K562 (cell line): ENCODE measurements around the gene NPAS3. TPM values are rescaled to one million over a fixed set of nuclear protein-coding genes. Genes with fewer than 3 reads are reported as not detected.

ENCODE experiments used
- ATF4 ChIP-seq: fragments of 450-650 bp; formaldehyde crosslinking; IDR thresholded peaks from 2 replicates; pipeline ENCODE4 v1.4.0; 2022; ENCODE audit warnings: mild to moderate bottlenecking, moderate library complexity
- CBX8 ChIP-seq: fragments of 200-600 bp; sonication (generic); IDR thresholded peaks from 2 replicates; pipeline ENCODE4 v1.6.1; 2012; ENCODE audit warnings: borderline replicate concordance, mixed run types, low read depth, mild to moderate bottlenecking, moderate library complexity, mixed read lengths, low read length, control low read depth, inconsistent platforms; ENCODE audit not compliant: poor library complexity, severe bottlenecking; ENCODE audit errors: extremely low read depth
- ELF2 ChIP-seq: fragments of 250-450 bp; sonication (Bioruptor Pico); IDR thresholded peaks from 2 replicates; pipeline ENCODE4 v1.5.0; 2021; ENCODE audit warnings: mild to moderate bottlenecking
- FOXK2 ChIP-seq, 2 experiments: fragments of 450-650 bp; IDR thresholded peaks in 1 of 2; conservative IDR thresholded peaks in 1 of 2; 2 replicates each; pipeline ENCODE4 v1.6.1; 2016; ENCODE audit warnings: low read depth in 2 of 2, mild to moderate bottlenecking in 1 of 2
- HDAC1 ChIP-seq, 2 experiments: fragments of 450-650 bp; IDR thresholded peaks; 2 replicates each; pipeline ENCODE4 v1.6.1; 2016 to 2017; ENCODE audit warnings: inconsistent platforms in 1 of 2, mild to moderate bottlenecking in 1 of 2, moderate library complexity in 1 of 2
- HNRNPK ChIP-seq: fragments of 200-400 bp; formaldehyde crosslinking; IDR thresholded peaks from one replicate; pipeline ENCODE4 v1.6.1; 2018; ENCODE audit warnings: mild to moderate bottlenecking, low read depth, low read length; ENCODE audit not compliant: poor library complexity, severe bottlenecking
- JUN ChIP-seq, 2 experiments: sonication (generic) in 1 of 2; formaldehyde crosslinking in 1 of 2; IDR thresholded peaks; 2 replicates each; pipeline versions ENCODE4 v1.6.1 to v1.8.0; 2012 to 2022; ENCODE audit warnings: borderline replicate concordance in 2 of 2, mild to moderate bottlenecking in 2 of 2, improper control_type of control experiment in 1 of 2, low read depth in 1 of 2, low read length in 1 of 2, missing genetic modification reagents in 1 of 2
- KAT7 ChIP-seq: sonication (generic); formaldehyde crosslinking; IDR thresholded peaks from 2 replicates; pipeline ENCODE4 v1.8.0; 2022; ENCODE audit warnings: missing genetic modification reagents, mild to moderate bottlenecking, borderline replicate concordance
- KLF6 ChIP-seq: fragments of 250-450 bp; sonication (Bioruptor Pico); IDR thresholded peaks from 2 replicates; pipeline ENCODE4 v1.4.0; 2020; ENCODE audit warnings: mild to moderate bottlenecking, moderate library complexity, borderline replicate concordance
- MAFG ChIP-seq: fragments of 450-650 bp; conservative IDR thresholded peaks from 2 replicates; pipeline ENCODE4 v1.6.1; 2016; ENCODE audit warnings: missing genetic modification characterization, missing compliant biosample characterization
- MCM7 ChIP-seq, 2 experiments: fragments of 450-650 bp; IDR thresholded peaks; 2 replicates each; pipeline ENCODE4 v1.6.1; 2016 to 2018
- MLLT1 ChIP-seq, 2 experiments: fragments of 450-650 bp; IDR thresholded peaks; 2 replicates each; pipeline ENCODE4 v1.6.1; 2016
- MLX ChIP-seq, 2 experiments: fragments of 450-650 bp in 1 of 2; sonication (generic) in 1 of 2; formaldehyde crosslinking; conservative IDR thresholded peaks; 2 replicates each; pipeline versions ENCODE4 v1.4.0 to v1.8.1; 2020 to 2022; ENCODE audit warnings: mild to moderate bottlenecking in 1 of 2, missing genetic modification reagents in 1 of 2
- MYNN ChIP-seq, 2 experiments: sonication (generic); formaldehyde crosslinking in 1 of 2; IDR thresholded peaks; 2 replicates each; pipeline versions ENCODE4 v1.5.0 to v1.6.1; 2016 to 2020; ENCODE audit warnings: antibody characterized with exemption in 1 of 2, missing genetic modification reagents in 1 of 2
- NFE2 ChIP-seq: IDR thresholded peaks from 2 replicates; pipeline ENCODE4 v1.6.1; 2014; ENCODE audit warnings: antibody characterized with exemption, low read depth
- OTX1 ChIP-seq: fragments of 450-650 bp; formaldehyde crosslinking; IDR thresholded peaks from 2 replicates; pipeline ENCODE4 v1.4.0; 2022; ENCODE audit warnings: mild to moderate bottlenecking
- PHTF2 ChIP-seq: fragments of 250-450 bp; sonication (Bioruptor Pico); IDR thresholded peaks from 2 replicates; pipeline ENCODE4 v1.5.0; 2021; ENCODE audit warnings: mild to moderate bottlenecking
- POLR2G ChIP-seq: fragments of 200-400 bp; formaldehyde crosslinking; IDR thresholded peaks from 2 replicates; pipeline ENCODE4 v1.6.1; 2017; ENCODE audit warnings: low read depth, mild to moderate bottlenecking, antibody characterized with exemption, low read length, moderate library complexity
- SAFB2 ChIP-seq: fragments of 200-400 bp; formaldehyde crosslinking; IDR thresholded peaks from 2 replicates; pipeline ENCODE4 v1.6.1; 2018; ENCODE audit warnings: borderline replicate concordance, low read length, low read depth, moderate library complexity; ENCODE audit not compliant: severe bottlenecking
- TAF15 ChIP-seq: fragments of 200-400 bp; formaldehyde crosslinking; IDR thresholded peaks from 2 replicates; pipeline ENCODE4 v1.6.1; 2017; ENCODE audit warnings: mild to moderate bottlenecking, low read depth, low read length, moderate library complexity
- TARDBP ChIP-seq: fragments of 450-650 bp; IDR thresholded peaks from 2 replicates; pipeline ENCODE4 v1.6.1; 2016
- ZBTB8A ChIP-seq: fragments of 450-650 bp; IDR thresholded peaks from 2 replicates; pipeline ENCODE4 v1.6.1; 2018; ENCODE audit warnings: mild to moderate bottlenecking, moderate library complexity; ENCODE audit not compliant: partially characterized antibody
- ZNF217 ChIP-seq: sonication (generic); formaldehyde crosslinking; IDR thresholded peaks from 2 replicates; pipeline ENCODE4 v1.8.0; 2022; ENCODE audit warnings: mild to moderate bottlenecking, missing genetic modification reagents
- ZNF224 ChIP-seq: sonication (generic); formaldehyde crosslinking; IDR thresholded peaks from 2 replicates; pipeline ENCODE4 v1.8.0; 2022; ENCODE audit warnings: mild to moderate bottlenecking, missing genetic modification reagents
- ZNF311 ChIP-seq: fragments of 250-450 bp; sonication (Bioruptor Pico); IDR thresholded peaks from 2 replicates; pipeline ENCODE4 v1.4.0; 2020; ENCODE audit warnings: mild to moderate bottlenecking, moderate library complexity
- ZNF644 ChIP-seq: fragments of 200-800 bp; sonication (Bioruptor generic); IDR thresholded peaks from 2 replicates; pipeline ENCODE4 v1.6.1; 2016; ENCODE audit warnings: low read depth, missing genetic modification characterization, missing compliant biosample characterization
- ZNF766 ChIP-seq: fragments of 200-800 bp; sonication (Bioruptor generic); conservative IDR thresholded peaks from 2 replicates; pipeline ENCODE4 v1.6.1; 2016; ENCODE audit warnings: missing genetic modification characterization, missing compliant biosample characterization
- polyA plus RNA-seq, 8 experiments: library from polyadenylated mRNA; depleted of rRNA in 4 of 8; stranded (reverse) in 5 of 8; unstranded in 3 of 8; fragments of >200 nt; fragmentation: Nextera tagmentation in 2 of 8; fragmentation: Illumina TruSeq in 1 of 8; extraction: Ambion mirVana in 2 of 8; extraction: Trizol in 1 of 8; gene quantifications; 2 replicates each; pipeline versions ENCODE4 v1.2.1 to v1.2.3, GENCODE V29; 2011 to 2014; ENCODE audit warnings: inconsistent platforms in 1 of 8, missing spikeins in 1 of 8
- total RNA-seq, 7 experiments: library from RNA; depleted of rRNA in 6 of 7; stranded (reverse); fragments of >200 nt in 6 of 7; fragmentation: Illumina TruSeq in 2 of 7; extraction: Trizol in 2 of 7; gene quantifications; 2 replicates each; pipeline versions ENCODE4 v1.2.1 to v1.2.3, GENCODE V29; 2011 to 2021; ENCODE audit warnings: low replicate concordance in 1 of 7

Gene NPAS3
- total and polyA plus RNA-seq, 9 of the 15 experiments (the other 6 are each of a cell fraction or from before 2014, with no cell fraction given) = 0.04 TPM; not detected in 8

- TF ChIP-seq HNRNPK (no peak), POLR2G (no peak), HDAC1 (IDR thresholded peaks at IDR 0.05) (no peak), ZNF224 (no peak), ZNF644 (tag) (no peak), OTX1 (CRISPR knock-in tag) (no peak), MLX (CRISPR knock-in tag; conservative IDR thresholded peaks at IDR 0.05) (no peak), ELF2 (CRISPR knock-in tag) (no peak), FOXK2 (conservative IDR thresholded peaks at IDR 0.05 in 1 of 2, IDR thresholded peaks at IDR 0.05 in 1 of 2; ENCODE audit: low read depth in 2 of 2) (no peak), JUN (IDR thresholded peaks at IDR 0.05; ENCODE audit: borderline replicate concordance, low read depth, low read length) (no peak), JUN (CRISPR knock-in tag; IDR thresholded peaks at IDR 0.05; ENCODE audit: borderline replicate concordance) (no peak), ZNF766 (no peak), KLF6 (CRISPR knock-in tag) (no peak), CBX8 (no peak), ATF4 (CRISPR knock-in tag) (no peak), MAFG (tag) (0 out of 2 replicates have a peak, but pooled peaks have one; percentile 26), PHTF2 (CRISPR knock-in tag) (no peak), TAF15 (no peak), KAT7 (CRISPR knock-in tag) (no peak), TARDBP (no peak), MLLT1 (IDR thresholded peaks at IDR 0.05) (no peak), NFE2 (peak; percentile 44), ZNF311 (CRISPR knock-in tag) (no peak), ZNF217 (CRISPR knock-in tag) (no peak), ZBTB8A (no peak), SAFB2 (no peak), MYNN (IDR thresholded peaks at IDR 0.05) (no peak), MYNN (CRISPR knock-in tag; IDR thresholded peaks at IDR 0.05) (no peak), MCM7 (IDR thresholded peaks at IDR 0.05) (no peak)
These were observed 420.7 kb downstream of the NPAS3 start (continued) for GRCh38 chr14:33359288-33359881.
